8988T (cell line): Measurements from ENCODE around the gene KIF2A.
"Not testable (repeated sequence)": the region's sequence is repeated elsewhere in the genome, so short reads cannot be mapped to it uniquely, and the experiment has no call there.

Experiments used
- DNase-seq: peaks from one replicate; pipeline ENCODE4 v3.0.0; 2011

The KIF2A gene

GRCh38 chr5:62305715-62306322 lies at the start of gene KIF2A:
KIF2A (plus strand) TSS chr5:62306206; CDS start chr5:62306473, 267 bp downstream.
- peak; percentile 88 for DNase-seq

DNA sequence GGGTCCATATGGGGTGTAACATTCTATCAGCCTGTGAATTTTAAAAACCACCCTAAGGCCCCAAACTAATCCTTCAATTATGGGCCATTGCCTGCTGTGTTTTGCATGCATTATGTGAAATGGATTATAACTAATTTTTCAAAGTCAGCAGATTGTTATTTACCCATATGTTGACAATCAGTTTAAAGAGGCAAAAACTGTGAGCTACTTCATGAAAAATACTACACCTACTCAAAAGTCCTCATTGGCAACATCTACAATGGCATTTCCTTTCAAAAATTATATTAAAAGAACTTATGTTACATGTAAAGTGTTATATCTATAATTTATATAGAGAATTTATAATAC lies 49.0 kb upstream of the KIF2A start:
- DNase-seq = no peak

DNA sequence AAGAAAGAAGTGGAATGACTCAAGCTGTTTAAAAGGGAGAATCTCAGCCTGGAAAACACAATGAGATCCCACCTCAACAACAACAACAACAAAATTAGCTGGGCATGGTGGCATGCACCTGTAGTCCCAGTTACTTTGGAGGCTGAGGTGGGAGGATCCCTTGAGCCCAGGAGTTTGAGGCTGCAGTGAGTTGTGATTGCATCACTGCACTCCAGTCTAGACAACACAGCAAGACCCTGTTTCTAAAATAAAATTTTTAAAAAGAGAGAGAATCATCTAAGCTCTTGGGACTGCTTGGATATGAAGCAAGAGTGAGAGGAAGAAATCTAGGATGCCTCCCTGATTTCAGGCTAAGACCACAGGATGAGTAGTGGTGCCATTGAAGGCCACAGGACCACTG lies 47.4 kb upstream of the KIF2A start:
- DNase-seq = no peak

DNA sequence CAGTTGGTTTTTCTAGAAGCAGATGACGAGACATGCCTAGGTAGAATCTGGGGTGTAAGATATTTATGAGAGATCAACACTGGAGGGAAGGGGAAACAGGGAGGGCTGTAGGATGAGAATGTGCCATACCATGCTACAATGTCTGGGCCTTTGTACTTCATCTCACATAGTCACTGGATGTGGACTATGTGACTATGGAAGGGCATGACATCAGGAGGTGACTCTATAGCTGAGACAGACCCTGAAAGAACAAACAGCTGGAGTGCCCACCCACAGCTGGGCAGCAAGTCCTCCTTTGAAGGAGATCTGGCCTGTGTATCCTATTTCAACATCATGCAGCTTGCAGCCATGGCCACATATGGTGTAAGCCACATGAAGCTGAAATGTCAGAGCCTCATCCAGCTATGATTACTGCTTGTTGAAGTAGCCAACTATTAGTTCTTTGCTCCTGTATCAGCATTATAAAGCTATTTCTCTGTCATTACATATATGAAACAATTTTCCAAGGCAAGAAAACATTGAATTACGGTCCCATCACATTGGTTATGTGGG lies 46.2 kb upstream of the KIF2A start:
- no peak for DNase-seq

- DNase-seq = no peak
Observed at GRCh38 chr5:62260513-62260912, 45.5 kb upstream of the KIF2A start.

GRCh38 chr5:62263401-62263800 lies 42.6 kb upstream of the KIF2A start:
- no peak for DNase-seq

GRCh38 chr5:62265648-62266112 lies 40.3 kb upstream of the KIF2A start:
- no peak for DNase-seq

DNA sequence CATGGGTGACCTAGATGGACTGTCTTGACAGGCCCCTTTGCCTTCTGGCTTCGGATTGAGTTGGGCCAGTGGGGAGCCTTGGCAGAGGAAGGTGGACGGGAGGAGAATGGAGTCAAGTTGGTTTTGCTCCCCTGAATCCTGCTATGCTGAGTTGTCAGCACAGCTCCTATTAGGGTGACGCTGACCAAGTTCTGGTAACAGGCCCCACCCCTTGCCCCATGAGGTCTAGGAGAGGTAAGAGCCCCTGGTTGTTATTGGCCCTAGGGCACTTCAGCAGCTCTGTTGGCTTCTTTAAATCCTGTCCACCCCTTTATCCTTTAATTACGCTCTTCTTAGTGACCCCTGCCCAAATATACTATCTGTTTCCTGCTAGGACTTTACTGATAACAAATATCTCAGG lies 39.4 kb upstream of the KIF2A start:
- no peak for DNase-seq

GRCh38 chr5:62268234-62268633 lies 37.8 kb upstream of the KIF2A start:
- no peak for DNase-seq

DNA sequence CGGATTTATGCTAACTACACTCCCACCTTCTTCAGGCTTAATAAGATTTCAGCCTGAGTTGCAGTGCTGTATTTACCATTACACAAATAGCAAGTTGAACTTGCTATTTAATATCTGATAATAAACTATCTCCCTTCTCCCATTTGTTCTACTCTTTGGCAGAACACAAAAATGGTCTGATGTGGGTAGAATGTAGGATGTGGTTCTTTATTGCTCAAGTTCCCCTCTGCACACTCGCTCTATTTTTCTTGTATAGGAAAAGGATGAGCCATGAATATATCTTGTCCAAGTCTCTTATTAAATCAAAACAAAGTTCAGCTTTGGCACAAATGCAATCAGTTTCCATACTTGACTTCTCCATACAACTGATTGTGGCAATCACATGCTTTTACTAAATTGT lies 37.2 kb upstream of the KIF2A start:
- no peak for DNase-seq

DNA sequence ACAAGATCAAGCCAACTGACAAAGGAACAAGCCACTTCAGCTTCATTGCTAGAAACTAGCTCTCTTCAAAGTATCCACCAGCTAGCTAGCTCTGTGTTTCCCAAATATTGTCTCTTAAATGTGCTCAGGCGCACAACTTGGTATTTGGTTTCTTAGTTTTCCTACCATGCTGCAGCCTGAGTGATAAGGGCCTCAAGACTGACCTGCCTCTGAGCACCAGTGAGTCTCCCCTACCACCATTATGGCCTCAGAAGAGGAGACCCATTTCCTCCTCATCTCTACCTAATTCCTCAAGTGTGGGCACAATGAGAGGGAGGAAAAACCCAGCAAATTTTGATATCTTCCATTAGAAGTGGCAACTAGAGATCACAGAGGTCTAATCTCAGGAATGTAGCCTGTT lies 34.6 kb upstream of the KIF2A start:
- no peak for DNase-seq

- DNase-seq = no peak
Observed at GRCh38 chr5:62271870-62272269, 34.1 kb upstream of the KIF2A start.

GRCh38 chr5:62273687-62274086 lies 32.3 kb upstream of the KIF2A start:
- no peak for DNase-seq

- no peak for DNase-seq
Observed at GRCh38 chr5:62275581-62275980, 30.4 kb upstream of the KIF2A start.

- DNase-seq = no peak
Observed at GRCh38 chr5:62281411-62281810, 24.6 kb upstream of the KIF2A start.

- DNase-seq = no peak
Observed at GRCh38 chr5:62282064-62282463, 23.9 kb upstream of the KIF2A start.

DNA sequence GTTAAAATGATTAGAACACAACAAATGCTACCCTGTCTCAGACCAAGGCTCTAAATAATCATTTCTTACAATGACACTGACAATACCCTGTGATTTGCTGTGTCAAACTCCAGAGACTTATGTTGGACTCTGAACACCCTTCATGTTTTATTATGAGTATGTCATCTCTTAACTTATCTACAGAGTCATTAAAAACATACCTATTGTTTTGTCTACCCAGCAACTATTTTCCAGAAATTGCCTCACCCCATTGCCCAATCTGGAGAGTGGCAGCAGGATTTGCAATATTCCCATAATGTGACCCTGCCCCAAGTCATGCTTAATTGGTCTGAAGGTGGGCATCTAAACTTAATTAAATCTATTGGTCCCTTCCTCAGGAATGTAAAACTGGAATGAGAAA lies 23.0 kb upstream of the KIF2A start:
- DNase-seq = no peak

DNA sequence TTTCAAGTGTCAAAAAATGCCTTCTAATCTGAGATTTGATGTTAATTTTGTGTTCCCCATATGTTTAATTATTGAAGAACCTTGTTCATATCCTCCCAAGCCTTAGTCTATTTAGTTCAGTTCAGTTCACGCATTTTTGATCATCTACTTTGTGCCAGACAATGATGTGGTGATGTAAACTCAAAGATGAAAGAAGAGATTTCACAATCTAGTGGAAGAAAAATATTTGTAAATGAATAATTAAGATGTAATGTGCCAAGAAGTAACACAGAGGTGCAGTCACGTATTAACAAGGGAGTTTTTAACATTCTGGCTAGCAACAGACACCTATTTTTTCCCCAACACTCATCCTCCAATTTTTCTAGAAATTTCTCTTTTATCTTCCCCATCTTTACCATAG lies 22.1 kb upstream of the KIF2A start:
- no peak for DNase-seq

- no peak for DNase-seq
Observed at GRCh38 chr5:62284946-62285891, 20.8 kb upstream of the KIF2A start.

DNA sequence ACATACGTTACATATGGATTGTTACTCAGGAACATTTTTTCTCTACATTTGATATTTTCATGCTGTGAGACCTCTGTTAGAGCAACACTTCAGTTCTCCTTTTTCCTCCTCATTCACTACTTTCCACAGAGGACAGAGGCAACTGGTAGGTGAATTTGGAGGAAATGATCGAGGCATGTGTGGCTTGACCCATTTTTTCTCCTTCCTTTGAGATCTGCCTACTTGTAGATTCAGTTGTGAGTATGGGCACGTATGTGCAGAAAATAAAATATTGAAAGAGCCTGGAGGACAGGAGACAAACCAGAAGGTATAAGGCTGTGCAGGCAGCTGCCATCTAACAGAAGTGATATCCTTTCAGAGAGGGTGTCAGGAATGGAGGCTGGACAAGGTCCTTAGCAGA lies 19.2 kb upstream of the KIF2A start:
- no peak for DNase-seq

- DNase-seq = no peak
Observed at GRCh38 chr5:62287237-62287636, 18.8 kb upstream of the KIF2A start.

GRCh38 chr5:62288118-62288517 lies 17.9 kb upstream of the KIF2A start:
- no peak for DNase-seq

DNA sequence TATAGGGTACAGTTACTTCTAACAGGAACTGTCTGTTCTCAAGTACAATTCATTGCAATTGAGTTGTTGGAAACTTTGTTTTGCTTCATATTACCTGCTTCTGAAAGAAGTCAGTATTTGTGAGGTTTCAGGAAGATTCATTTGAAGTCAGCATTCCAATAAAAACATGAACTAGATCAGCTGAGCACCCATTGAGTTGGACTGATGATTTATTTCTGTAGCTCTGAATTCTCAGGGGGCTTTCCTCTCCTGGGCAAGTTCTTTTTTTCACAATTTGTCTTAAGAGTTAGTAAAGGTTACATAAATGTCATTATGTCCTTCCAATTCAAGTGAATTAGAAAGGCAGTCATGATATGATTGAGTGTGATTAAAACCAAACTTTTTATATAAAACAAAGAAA lies 16.2 kb upstream of the KIF2A start:
- DNase-seq = no peak

- not testable (repeated sequence) for DNase-seq
Observed at GRCh38 chr5:62291829-62292228, 14.2 kb upstream of the KIF2A start.
